Measurements from ENCODE around the gene CAMSAP1. TPM values are rescaled to one million over a fixed set of nuclear protein-coding genes. Genes with fewer than 3 reads are reported as not detected.

Gene CAMSAP1
- total and polyA plus RNA-seq, 10 of the 15 experiments (the other 5 are each of a cell fraction or from before 2014, with no cell fraction given), result 1.4 to 24.7 (median 8.0) TPM

DNA sequence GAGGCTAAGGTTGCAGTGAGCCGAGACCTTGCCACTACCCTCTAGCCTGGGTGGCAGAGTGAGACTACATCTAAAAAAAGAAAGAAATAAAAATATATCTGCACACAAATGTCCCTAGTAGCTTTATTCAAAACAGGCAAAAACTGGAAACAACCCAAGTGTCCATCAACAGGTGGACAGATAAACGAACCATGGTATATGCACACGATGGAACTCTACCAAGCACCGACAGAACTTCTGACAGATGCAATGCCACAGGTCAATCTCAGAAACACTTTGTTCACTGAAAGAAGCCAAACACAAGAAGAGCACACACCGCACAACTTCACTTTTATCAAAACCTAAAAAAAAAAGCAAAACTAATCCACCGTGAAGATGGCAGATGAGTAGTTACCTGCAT, 30.4 kb downstream of the CAMSAP1 start:
- no peaks in the 10 kb centered on the region; the same call in 1 of the 2 replicates for H3K79me2 ChIP-seq (ENCODE audit: control insufficient read depth, insufficient read depth, low read length)
- TF ChIP-seq NBN (IDR thresholded peaks at IDR 0.05) (no peak), ZNF207 (IDR thresholded peaks at IDR 0.05; ENCODE audit: borderline replicate concordance) (no peak), NR2C2 (IDR thresholded peaks at IDR 0.05; ENCODE audit: borderline replicate concordance, control insufficient read depth, insufficient read length, low read depth) (no peak), HCFC1 (IDR thresholded peaks at IDR 0.05; ENCODE audit: low read length) (no peak)
- no peaks in the 10 kb centered on the region for H3K4me1 ChIP-seq (ENCODE audit: control insufficient read depth, insufficient read depth, low read length)
- H3K36me3 ChIP-seq (ENCODE audit: control insufficient read depth in 2 of 2, insufficient read depth in 2 of 2, low read length in 1 of 2), result peaks cover 0 to 7% of the 10 kb centered on the region in 2 experiments; a peak in 3 of 4 replicates
- no peaks in the 10 kb centered on the region for H3K27me3 ChIP-seq (replicated peaks in 1 of 2; ENCODE audit: control insufficient read depth in 2 of 2, insufficient read depth in 2 of 2, low read length in 1 of 2)
- H3K4me2 ChIP-seq (ENCODE audit: control insufficient read depth, insufficient read depth), result no peak overlapping the region
- no peak overlapping the region for H3K27ac ChIP-seq (ENCODE audit: control insufficient read depth, insufficient read depth)
- H4K20me1 ChIP-seq (ENCODE audit: control insufficient read depth, insufficient read depth), result no peaks in the 10 kb centered on the region
- ChIA-PET CTCF (interaction anchor here (1.5 kb wide), 1 partner anchor 13 kb away, joined by 3 read pairs; no protein-coding TSS in a partner anchor), SMC1A (ENCODE audit: uncharacterized antibody, unreplicated experiment) (no interaction called here), RAD21 (ENCODE audit: unreplicated experiment) (no interaction called here), POLR2A (no interaction called here)
- WGBS (ENCODE audit: insufficient coverage, insufficient replicate concordance, low lambda C conversion rate, missing lambda C conversion rate), result 94% methylated on average over 6 of the region's 6 CpGs
- in situ Hi-C loops (cut with MboI), result no loop called here
- no peak overlapping the region for H3K9ac ChIP-seq (ENCODE audit: control insufficient read depth, insufficient read depth, low read length)
- H3K9me3 ChIP-seq (replicated peaks; ENCODE audit: control insufficient read depth, insufficient read depth, low read length), result no peaks in the 10 kb centered on the region
- DNase-seq (ENCODE audit: low read depth, low spot score) (no peak), FAIRE-seq (no peak), ATAC-seq (no peak)
- no peak overlapping the region for H3K4me3 ChIP-seq
- intact Hi-C loops (cut with micrococcal nuclease; ENCODE audit: unreplicated experiment), result no loop called here
- no TSS peak for BruUV-seq (replicated peaks)
- no peak overlapping the region for H2AFZ ChIP-seq (ENCODE audit: control insufficient read depth, low read depth, low read length)

DNA sequence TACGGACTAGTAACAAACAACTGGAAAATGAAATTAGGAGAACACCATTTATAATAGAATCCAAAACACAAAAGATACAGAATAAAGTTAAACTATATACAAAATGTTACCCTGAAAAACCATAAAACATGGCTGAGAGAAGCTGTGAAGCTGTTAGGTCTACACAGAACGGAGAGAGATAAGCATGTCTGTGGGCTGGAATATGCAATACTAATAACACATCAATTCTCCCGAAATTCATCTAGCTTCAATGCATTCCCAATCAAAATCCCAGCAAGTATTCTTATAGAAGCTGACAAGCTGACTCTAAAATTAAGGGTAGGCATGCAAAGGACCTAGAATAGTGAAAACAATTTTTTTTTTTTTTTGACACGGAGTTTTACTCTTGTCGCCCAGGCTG, 32.5 kb downstream of the CAMSAP1 start:
- no peak overlapping the region for H3K4me3 ChIP-seq
- H2AFZ ChIP-seq (ENCODE audit: control insufficient read depth, low read depth, low read length), result no peak overlapping the region
- no peaks in the 10 kb centered on the region; the same call in none of the 2 replicates for H3K79me2 ChIP-seq (ENCODE audit: control insufficient read depth, insufficient read depth, low read length)
- no peak for DNase-seq (ENCODE audit: low read depth, low spot score)
- H3K27me3 ChIP-seq (replicated peaks in 1 of 2; ENCODE audit: control insufficient read depth in 2 of 2, insufficient read depth in 2 of 2, low read length in 1 of 2), result no peaks in the 10 kb centered on the region
- BruUV-seq (replicated peaks), result no TSS peak
- ChIA-PET CTCF (interaction anchor here (0.6 to 2.5 kb wide), 4 partner anchors 9 to 247 kb away, joined by 4 to 11 read pairs (median 4); no protein-coding TSS in a partner anchor), RAD21 (ENCODE audit: unreplicated experiment) (no interaction called here), SMC1A (ENCODE audit: uncharacterized antibody, unreplicated experiment) (no interaction called here), POLR2A (no interaction called here)
- H3K4me2 ChIP-seq (ENCODE audit: control insufficient read depth, insufficient read depth), result no peak overlapping the region
- intact Hi-C loops (cut with micrococcal nuclease; ENCODE audit: unreplicated experiment), result no loop called here
- H4K20me1 ChIP-seq (ENCODE audit: control insufficient read depth, insufficient read depth), result no peaks in the 10 kb centered on the region
- no peak overlapping the region for H3K9ac ChIP-seq (ENCODE audit: control insufficient read depth, insufficient read depth, low read length)
- H3K9me3 ChIP-seq (replicated peaks; ENCODE audit: control insufficient read depth, insufficient read depth, low read length), result no peaks in the 10 kb centered on the region
- 90% methylated on average over 5 of the region's 5 CpGs for WGBS (ENCODE audit: insufficient coverage, insufficient replicate concordance, low lambda C conversion rate, missing lambda C conversion rate)
- ATAC-seq, result no peak
- no peaks in the 10 kb centered on the region for H3K4me1 ChIP-seq (ENCODE audit: control insufficient read depth, insufficient read depth, low read length)
- H3K27ac ChIP-seq (ENCODE audit: control insufficient read depth, insufficient read depth), result no peak overlapping the region
- H3K36me3 ChIP-seq (ENCODE audit: control insufficient read depth in 2 of 2, insufficient read depth in 2 of 2, low read length in 1 of 2), result peaks cover 0 to 2% of the 10 kb centered on the region in 2 experiments; a peak in 2 of 4 replicates
- FAIRE-seq, result no peak
- in situ Hi-C loops (cut with MboI), result no loop called here
- TF ChIP-seq ZSCAN29 (IDR thresholded peaks at IDR 0.05) (no peak), SIX5 (IDR thresholded peaks at IDR 0.05; ENCODE audit: low read depth, low read length, severe bottlenecking) (no peak), EZH2 (IDR thresholded peaks at IDR 0.05; ENCODE audit: borderline replicate concordance, control insufficient read depth, low read depth, low read length) (no peak), ETV6 (conservative IDR thresholded peaks at IDR 0.05 in 1 of 2, IDR thresholded peaks at IDR 0.05 in 1 of 2; ENCODE audit: borderline replicate concordance in 1 of 2, low read depth in 1 of 2) (no peak), BCL11A (IDR thresholded peaks at IDR 0.05; ENCODE audit: low read depth, low read length) (no peak), POLR2AphosphoS2 (IDR thresholded peaks at IDR 0.05; ENCODE audit: low read depth, low read length) (no peak), CHD4 (IDR thresholded peaks at IDR 0.05) (no peak), SREBF1 (IDR thresholded peaks at IDR 0.05; ENCODE audit: low read length) (no peak)
- TF ChIP-seq, protein P1, sequence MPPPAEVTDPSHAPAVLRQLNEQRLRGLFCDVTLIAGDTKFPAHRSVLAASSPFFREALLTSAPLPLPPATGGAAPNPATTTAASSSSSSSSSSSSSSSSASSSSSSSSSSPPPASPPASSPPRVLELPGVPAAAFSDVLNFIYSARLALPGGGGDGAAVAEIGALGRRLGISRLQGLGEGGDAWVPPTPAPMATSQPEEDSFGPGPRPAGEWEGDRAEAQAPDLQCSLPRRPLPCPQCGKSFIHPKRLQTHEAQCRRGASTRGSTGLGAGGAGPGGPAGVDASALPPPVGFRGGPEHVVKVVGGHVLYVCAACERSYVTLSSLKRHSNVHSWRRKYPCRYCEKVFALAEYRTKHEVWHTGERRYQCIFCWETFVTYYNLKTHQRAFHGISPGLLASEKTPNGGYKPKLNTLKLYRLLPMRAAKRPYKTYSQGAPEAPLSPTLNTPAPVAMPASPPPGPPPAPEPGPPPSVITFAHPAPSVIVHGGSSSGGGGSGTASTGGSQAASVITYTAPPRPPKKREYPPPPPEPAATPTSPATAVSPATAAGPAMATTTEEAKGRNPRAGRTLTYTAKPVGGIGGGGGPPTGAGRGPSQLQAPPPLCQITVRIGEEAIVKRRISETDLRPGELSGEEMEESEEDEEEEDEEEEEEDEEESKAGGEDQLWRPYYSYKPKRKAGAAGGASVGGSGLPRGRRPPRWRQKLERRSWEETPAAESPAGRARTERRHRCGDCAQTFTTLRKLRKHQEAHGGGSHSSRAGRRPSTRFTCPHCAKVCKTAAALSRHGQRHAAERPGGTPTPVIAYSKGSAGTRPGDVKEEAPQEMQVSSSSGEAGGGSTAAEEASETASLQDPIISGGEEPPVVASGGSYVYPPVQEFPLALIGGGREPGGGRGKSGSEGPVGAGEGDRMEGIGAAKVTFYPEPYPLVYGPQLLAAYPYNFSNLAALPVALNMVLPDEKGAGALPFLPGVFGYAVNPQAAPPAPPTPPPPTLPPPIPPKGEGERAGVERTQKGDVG (CRISPR knock-in tag; IDR thresholded peaks at IDR 0.05), result no peak
- TF ChIP-seq, protein P2, sequence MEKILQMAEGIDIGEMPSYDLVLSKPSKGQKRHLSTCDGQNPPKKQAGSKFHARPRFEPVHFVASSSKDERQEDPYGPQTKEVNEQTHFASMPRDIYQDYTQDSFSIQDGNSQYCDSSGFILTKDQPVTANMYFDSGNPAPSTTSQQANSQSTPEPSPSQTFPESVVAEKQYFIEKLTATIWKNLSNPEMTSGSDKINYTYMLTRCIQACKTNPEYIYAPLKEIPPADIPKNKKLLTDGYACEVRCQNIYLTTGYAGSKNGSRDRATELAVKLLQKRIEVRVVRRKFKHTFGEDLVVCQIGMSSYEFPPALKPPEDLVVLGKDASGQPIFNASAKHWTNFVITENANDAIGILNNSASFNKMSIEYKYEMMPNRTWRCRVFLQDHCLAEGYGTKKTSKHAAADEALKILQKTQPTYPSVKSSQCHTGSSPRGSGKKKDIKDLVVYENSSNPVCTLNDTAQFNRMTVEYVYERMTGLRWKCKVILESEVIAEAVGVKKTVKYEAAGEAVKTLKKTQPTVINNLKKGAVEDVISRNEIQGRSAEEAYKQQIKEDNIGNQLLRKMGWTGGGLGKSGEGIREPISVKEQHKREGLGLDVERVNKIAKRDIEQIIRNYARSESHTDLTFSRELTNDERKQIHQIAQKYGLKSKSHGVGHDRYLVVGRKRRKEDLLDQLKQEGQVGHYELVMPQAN (conservative IDR thresholded peaks at IDR 0.05), result no peak
